Measurements from ENCODE around the gene BHMT2. TPM values are rescaled to one million over a fixed set of nuclear protein-coding genes. Genes with fewer than 3 reads are reported as not detected.

BHMT2 gene
- total RNA-seq, 1 experiment from 2014 or later: not detected

- no peak for DNase-seq
- H3K27me3 ChIP-seq (ENCODE audit: low read length): no peaks in the 10 kb centered on the region
- no peak overlapping the region for H3K4me3 ChIP-seq (ENCODE audit: low read length)
- H3K27ac ChIP-seq (ENCODE audit: low read length): no peak overlapping the region
- no peaks in the 10 kb centered on the region for H3K9me3 ChIP-seq (ENCODE audit: low read length)
- H3K4me2 ChIP-seq (ENCODE audit: low read depth, low read length, poor library complexity, severe bottlenecking): no peak overlapping the region
- no peak overlapping the region for H2AFZ ChIP-seq (ENCODE audit: low read length)
- no peak overlapping the region for H3K9ac ChIP-seq (ENCODE audit: low read length)
- H3K36me3 ChIP-seq (ENCODE audit: insufficient read depth, low read length): no peaks in the 10 kb centered on the region
- no peaks in the 10 kb centered on the region for H4K20me1 ChIP-seq (ENCODE audit: insufficient read depth, low read depth, low read length)
- H3K9me2 ChIP-seq (replicated peaks; ENCODE audit: insufficient read depth, low read length): no peaks in the 10 kb centered on the region
- H3K4me1 ChIP-seq (ENCODE audit: low read length): no peaks in the 10 kb centered on the region
- H3K79me2 ChIP-seq (ENCODE audit: low read length): no peaks in the 10 kb centered on the region
These were observed 6.3 kb downstream of the BHMT2 start for GRCh38 chr5:79075646-79076426.

GRCh38 chr5:79076819-79077218 lies 7.3 kb downstream of the BHMT2 start:
- Histone ChIP-seq H3K27me3 (ENCODE audit: low read length) (no peaks in the 10 kb centered on the region), H3K4me3 (ENCODE audit: low read length) (no peak overlapping the region), H3K27ac (ENCODE audit: low read length) (no peak overlapping the region), H3K9me2 (replicated peaks; ENCODE audit: insufficient read depth, low read length) (no peaks in the 10 kb centered on the region), H2AFZ (ENCODE audit: low read length) (no peak overlapping the region), H3K79me2 (ENCODE audit: low read length) (no peaks in the 10 kb centered on the region), H3K9ac (ENCODE audit: low read length) (no peak overlapping the region), H3K4me2 (ENCODE audit: low read depth, low read length, poor library complexity, severe bottlenecking) (no peak overlapping the region), H4K20me1 (ENCODE audit: insufficient read depth, low read depth, low read length) (no peaks in the 10 kb centered on the region), H3K4me1 (ENCODE audit: low read length) (no peaks in the 10 kb centered on the region), H3K36me3 (ENCODE audit: insufficient read depth, low read length) (no peaks in the 10 kb centered on the region), H3K9me3 (ENCODE audit: low read length) (no peaks in the 10 kb centered on the region)
- DNase-seq: no peak

DNA sequence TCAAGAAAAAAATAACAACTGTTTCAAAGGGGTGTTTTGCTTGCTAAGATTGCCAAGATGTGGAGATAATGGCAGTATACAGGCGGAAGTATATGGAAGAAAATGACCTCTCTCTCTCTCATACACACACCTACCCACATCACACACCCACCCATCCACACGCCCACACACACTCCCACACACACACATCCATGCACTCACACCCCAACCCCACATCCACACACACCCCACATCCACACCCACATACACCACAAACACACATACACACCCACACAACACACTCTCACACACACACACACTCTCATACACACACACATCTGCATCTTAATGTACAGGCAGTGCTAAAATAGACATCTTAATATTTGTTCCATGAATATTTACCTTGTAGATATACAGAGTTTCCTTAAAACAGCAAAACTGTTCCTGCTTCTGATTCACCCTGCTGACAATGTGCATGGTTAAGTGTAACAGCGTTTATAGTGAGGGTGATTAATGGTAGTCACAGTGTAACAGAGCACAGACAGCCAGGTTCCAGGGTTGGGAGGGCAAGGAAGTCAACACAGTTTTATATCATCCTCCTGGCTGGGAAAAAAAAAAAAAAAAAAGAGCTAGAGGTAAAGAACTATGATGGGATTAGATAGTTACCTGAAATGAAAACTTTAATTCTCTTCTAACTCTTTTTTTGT lies 8.3 kb downstream of the BHMT2 start:
- H3K79me2 ChIP-seq (ENCODE audit: low read length): no peaks in the 10 kb centered on the region
- no peaks in the 10 kb centered on the region for H4K20me1 ChIP-seq (ENCODE audit: insufficient read depth, low read depth, low read length)
- H3K9ac ChIP-seq (ENCODE audit: low read length): no peak overlapping the region
- H3K4me2 ChIP-seq (ENCODE audit: low read depth, low read length, poor library complexity, severe bottlenecking): no peak overlapping the region
- no peaks in the 10 kb centered on the region for H3K9me2 ChIP-seq (replicated peaks; ENCODE audit: insufficient read depth, low read length)
- H3K27me3 ChIP-seq (ENCODE audit: low read length): no peaks in the 10 kb centered on the region
- no peaks in the 10 kb centered on the region for H3K9me3 ChIP-seq (ENCODE audit: low read length)
- H3K4me3 ChIP-seq (ENCODE audit: low read length): no peak overlapping the region
- no peaks in the 10 kb centered on the region for H3K36me3 ChIP-seq (ENCODE audit: insufficient read depth, low read length)
- no peak for DNase-seq
- H3K27ac ChIP-seq (ENCODE audit: low read length): no peak overlapping the region
- no peaks in the 10 kb centered on the region for H3K4me1 ChIP-seq (ENCODE audit: low read length)
- H2AFZ ChIP-seq (ENCODE audit: low read length): no peak overlapping the region

- no peak overlapping the region for H3K27ac ChIP-seq (ENCODE audit: low read length)
- no peak overlapping the region for H3K4me2 ChIP-seq (ENCODE audit: low read depth, low read length, poor library complexity, severe bottlenecking)
- no peak overlapping the region for H2AFZ ChIP-seq (ENCODE audit: low read length)
- H3K36me3 ChIP-seq (ENCODE audit: insufficient read depth, low read length): no peaks in the 10 kb centered on the region
- no peaks in the 10 kb centered on the region for H3K4me1 ChIP-seq (ENCODE audit: low read length)
- H3K4me3 ChIP-seq (ENCODE audit: low read length): no peak overlapping the region
- H4K20me1 ChIP-seq (ENCODE audit: insufficient read depth, low read depth, low read length): no peaks in the 10 kb centered on the region
- no peak for DNase-seq
- no peaks in the 10 kb centered on the region for H3K79me2 ChIP-seq (ENCODE audit: low read length)
- no peaks in the 10 kb centered on the region for H3K9me3 ChIP-seq (ENCODE audit: low read length)
- H3K9me2 ChIP-seq (replicated peaks; ENCODE audit: insufficient read depth, low read length): no peaks in the 10 kb centered on the region
- no peaks in the 10 kb centered on the region for H3K27me3 ChIP-seq (ENCODE audit: low read length)
- H3K9ac ChIP-seq (ENCODE audit: low read length): no peak overlapping the region
These were observed 11.2 kb downstream of the BHMT2 start for GRCh38 chr5:79080804-79081203.

DNA sequence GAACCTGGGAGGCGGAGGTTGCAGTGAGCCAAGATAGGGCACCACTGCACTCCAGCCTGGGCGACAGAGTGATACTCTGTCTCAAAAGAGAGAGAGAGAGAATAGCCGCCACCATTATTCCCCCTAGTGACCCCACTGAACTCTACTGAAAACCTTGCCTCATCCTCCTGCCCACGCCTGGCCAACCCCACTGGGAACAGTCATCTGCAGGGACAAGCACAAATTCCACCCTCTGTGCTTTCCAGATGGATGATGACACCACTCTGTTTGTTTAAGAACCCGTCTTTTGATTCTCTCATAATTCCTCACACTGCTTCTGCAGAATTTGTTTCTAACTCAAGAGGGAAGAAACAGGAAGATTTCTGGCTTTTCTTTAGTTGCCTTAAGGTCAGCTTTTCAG lies 12.2 kb downstream of the BHMT2 start:
- Histone ChIP-seq H3K4me1 (ENCODE audit: low read length) (no peaks in the 10 kb centered on the region), H4K20me1 (ENCODE audit: insufficient read depth, low read depth, low read length) (no peaks in the 10 kb centered on the region), H3K79me2 (ENCODE audit: low read length) (no peaks in the 10 kb centered on the region), H3K27me3 (ENCODE audit: low read length) (no peaks in the 10 kb centered on the region), H3K27ac (ENCODE audit: low read length) (no peak overlapping the region), H2AFZ (ENCODE audit: low read length) (no peak overlapping the region), H3K4me3 (ENCODE audit: low read length) (no peak overlapping the region), H3K36me3 (ENCODE audit: insufficient read depth, low read length) (no peaks in the 10 kb centered on the region), H3K9ac (ENCODE audit: low read length) (no peak overlapping the region), H3K9me3 (ENCODE audit: low read length) (no peaks in the 10 kb centered on the region), H3K4me2 (ENCODE audit: low read depth, low read length, poor library complexity, severe bottlenecking) (no peak overlapping the region), H3K9me2 (replicated peaks; ENCODE audit: insufficient read depth, low read length) (no peaks in the 10 kb centered on the region)
- no peak for DNase-seq

GRCh38 chr5:79086116-79086515 lies 16.5 kb downstream of the BHMT2 start:
- Histone ChIP-seq H3K4me1 (ENCODE audit: low read length) (no peaks in the 10 kb centered on the region), H2AFZ (ENCODE audit: low read length) (no peak overlapping the region), H3K4me2 (ENCODE audit: low read depth, low read length, poor library complexity, severe bottlenecking) (no peak overlapping the region), H3K36me3 (ENCODE audit: insufficient read depth, low read length) (no peaks in the 10 kb centered on the region), H3K9me3 (ENCODE audit: low read length) (no peaks in the 10 kb centered on the region), H3K79me2 (ENCODE audit: low read length) (no peaks in the 10 kb centered on the region), H3K9me2 (replicated peaks; ENCODE audit: insufficient read depth, low read length) (no peaks in the 10 kb centered on the region), H4K20me1 (ENCODE audit: insufficient read depth, low read depth, low read length) (no peaks in the 10 kb centered on the region), H3K27ac (ENCODE audit: low read length) (no peak overlapping the region), H3K27me3 (ENCODE audit: low read length) (no peaks in the 10 kb centered on the region), H3K4me3 (ENCODE audit: low read length) (no peak overlapping the region), H3K9ac (ENCODE audit: low read length) (no peak overlapping the region)
- no peak for DNase-seq

DNA sequence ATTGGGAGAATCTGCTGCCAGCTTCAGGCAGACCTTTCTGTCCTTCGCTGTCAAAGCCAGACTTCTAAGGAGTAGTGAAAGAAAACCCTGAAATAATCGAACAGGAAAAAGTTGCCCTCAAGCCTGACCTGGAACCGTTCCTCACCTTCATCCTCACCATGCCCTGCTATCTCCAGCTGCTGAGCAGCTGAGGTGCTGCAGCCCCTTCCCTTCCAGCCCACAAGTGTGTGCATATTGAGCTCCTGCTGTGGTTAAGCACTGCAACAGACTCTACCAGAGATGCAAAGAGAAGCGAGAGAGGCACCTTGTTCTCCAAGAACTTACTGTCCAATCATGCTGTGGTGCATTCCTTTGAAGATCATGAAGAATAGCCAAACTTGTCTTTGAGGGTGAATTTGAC lies 18.9 kb downstream of the BHMT2 start:
- Histone ChIP-seq H3K36me3 (ENCODE audit: insufficient read depth, low read length) (no peaks in the 10 kb centered on the region), H3K27me3 (ENCODE audit: low read length) (no peaks in the 10 kb centered on the region), H3K27ac (ENCODE audit: low read length) (no peak overlapping the region), H3K9ac (ENCODE audit: low read length) (no peak overlapping the region), H3K4me1 (ENCODE audit: low read length) (no peaks in the 10 kb centered on the region), H3K9me3 (ENCODE audit: low read length) (no peaks in the 10 kb centered on the region), H2AFZ (ENCODE audit: low read length) (no peak overlapping the region), H3K9me2 (replicated peaks; ENCODE audit: insufficient read depth, low read length) (no peaks in the 10 kb centered on the region), H3K79me2 (ENCODE audit: low read length) (no peaks in the 10 kb centered on the region), H3K4me3 (ENCODE audit: low read length) (no peak overlapping the region), H3K4me2 (ENCODE audit: low read depth, low read length, poor library complexity, severe bottlenecking) (no peak overlapping the region), H4K20me1 (ENCODE audit: insufficient read depth, low read depth, low read length) (no peaks in the 10 kb centered on the region)
- DNase-seq: no peak

GRCh38 chr5:79091064-79091463 lies 21.5 kb downstream of the BHMT2 start:
- H2AFZ ChIP-seq (ENCODE audit: low read length): no peak overlapping the region
- no peaks in the 10 kb centered on the region for H3K9me3 ChIP-seq (ENCODE audit: low read length)
- H3K9me2 ChIP-seq (replicated peaks; ENCODE audit: insufficient read depth, low read length): no peaks in the 10 kb centered on the region
- no peaks in the 10 kb centered on the region for H4K20me1 ChIP-seq (ENCODE audit: insufficient read depth, low read depth, low read length)
- H3K79me2 ChIP-seq (ENCODE audit: low read length): no peaks in the 10 kb centered on the region
- H3K4me3 ChIP-seq (ENCODE audit: low read length): no peak overlapping the region
- DNase-seq: no peak
- no peaks in the 10 kb centered on the region for H3K27me3 ChIP-seq (ENCODE audit: low read length)
- no peak overlapping the region for H3K27ac ChIP-seq (ENCODE audit: low read length)
- H3K36me3 ChIP-seq (ENCODE audit: insufficient read depth, low read length): no peaks in the 10 kb centered on the region
- no peaks in the 10 kb centered on the region for H3K4me1 ChIP-seq (ENCODE audit: low read length)
- no peak overlapping the region for H3K9ac ChIP-seq (ENCODE audit: low read length)
- H3K4me2 ChIP-seq (ENCODE audit: low read depth, low read length, poor library complexity, severe bottlenecking): no peak overlapping the region

Data from Karpas-422 (cell line).